ENCODE measurements around the gene UBE2G2. TPM values are rescaled to one million over a fixed set of nuclear protein-coding genes. Genes with fewer than 3 reads are reported as not detected.

Gene UBE2G2
- total and polyA plus RNA-seq, 2 donors (not counting 3 experiments of a cell fraction or from before 2014, with no cell fraction given) = 95.0 to 114 TPM

- Histone ChIP-seq H3K79me2 (ENCODE audit: control insufficient read depth, insufficient read depth, low read length) (peaks cover 39% of the 10 kb centered on the region), H3K27ac (ENCODE audit: insufficient read depth, low read depth, low read length) (no peak overlapping the region), H3K9me3 (replicated peaks; ENCODE audit: control insufficient read depth, insufficient read depth, low read length) (no peaks in the 10 kb centered on the region), H3K9ac (replicated peaks; ENCODE audit: extremely low read depth, insufficient read depth, low read length) (no peak overlapping the region), H4K20me1 (replicated peaks; ENCODE audit: control insufficient read depth, extremely low read depth, insufficient read depth, low read length) (no peaks in the 10 kb centered on the region), H3K9me1 (replicated peaks; ENCODE audit: control insufficient read depth, extremely low read depth, insufficient read depth, low read length) (no peaks in the 10 kb centered on the region), H2AFZ (ENCODE audit: low read depth, low read length) (no peak overlapping the region), H3K4me3 (replicated peaks in 1 of 3; ENCODE audit: insufficient read depth in 1 of 3, low read depth in 1 of 3, low read length in 3 of 3) (no peak overlapping the region), H3K4me1 (ENCODE audit: control insufficient read depth, extremely low read depth, insufficient read depth, low read length) (no peaks in the 10 kb centered on the region), H3K36me3 (ENCODE audit: control insufficient read depth in 2 of 2, extremely low read depth in 1 of 2, insufficient read depth in 2 of 2, low read length in 2 of 2) (peaks cover 12% of the 10 kb centered on the region in 2 experiments), H3K27me3 (ENCODE audit: control insufficient read depth in 2 of 2, insufficient read depth in 2 of 2, low read length in 2 of 2) (no peaks in the 10 kb centered on the region), H3K4me2 (ENCODE audit: insufficient read depth, low read length) (no peak overlapping the region)
- dilution Hi-C loops (cut with MboI; ENCODE audit: extremely low pct_ligation_motif_present, low sequenced_read_pairs) = no loop called here
- ChIA-PET POLR2A (no interaction called here), CTCF (no interaction called here)
- intact Hi-C loops (cut with micrococcal nuclease) = no loop called here
- DNase-seq (ENCODE audit: low read depth, low spot score) (no peak), FAIRE-seq (no peak)
- no peak for TF ChIP-seq MYC (IDR thresholded peaks at IDR 0.05; ENCODE audit: low read depth, low read length)
- no peak for TF ChIP-seq FOS (IDR thresholded peaks at IDR 0.05; ENCODE audit: borderline replicate concordance, insufficient read depth, low read length)
- TF ChIP-seq GATA2 (IDR thresholded peaks at IDR 0.05; ENCODE audit: insufficient read depth, insufficient read length, low read depth, low read length) = no peak
- TF ChIP-seq EZH2 (IDR thresholded peaks at IDR 0.05; ENCODE audit: borderline replicate concordance, low read depth, low read length, severe bottlenecking) = no peak
- no peak for TF ChIP-seq POLR2A (IDR thresholded peaks at IDR 0.05; ENCODE audit: low read depth, low read length)
- no peak for TF ChIP-seq CTCF (IDR thresholded peaks at IDR 0.05; ENCODE audit: extremely low read depth in 1 of 2, insufficient read depth in 1 of 2, low read depth in 1 of 2, low read length in 2 of 2)
- TF ChIP-seq POLR2AphosphoS5 (IDR thresholded peaks at IDR 0.05; ENCODE audit: insufficient read depth, low read depth, low read length) = no peak
- BruUV-seq (replicated peaks) = no TSS peak
These were observed 22.6 kb downstream of the UBE2G2 start for GRCh38 chr21:44778983-44779382.
